Effector memory CD4-positive, alpha-beta T cell (primary cell): ENCODE results near the gene MCTP2.

Experiments used
- DNase-seq, 3 donors: peaks; one replicate each; pipeline ENCODE4 v3.0.0-alpha.2; 2020
- H3K27ac ChIP-seq: 2 replicates; pipeline ENCODE4 v1.7.0; 2013; ENCODE audit warnings: mild to moderate bottlenecking, low read length, moderate library complexity; ENCODE audit not compliant: insufficient read depth, poor library complexity, severe bottlenecking
- H3K27me3 ChIP-seq: replicated peaks from 2 replicates; pipeline ENCODE4 v1.7.0; 2013; ENCODE audit warnings: mild to moderate bottlenecking, low read length; ENCODE audit not compliant: insufficient read depth, control insufficient read depth, poor library complexity, severe bottlenecking
- H3K36me3 ChIP-seq: 2 replicates; pipeline ENCODE4 v1.7.0; 2013; ENCODE audit warnings: mild to moderate bottlenecking, low read length, moderate library complexity; ENCODE audit not compliant: control insufficient read depth, insufficient read depth
- H3K4me1 ChIP-seq: 2 replicates; pipeline ENCODE4 v1.7.0; 2013; ENCODE audit warnings: low read length, mild to moderate bottlenecking; ENCODE audit not compliant: control insufficient read depth, insufficient read depth, poor library complexity, severe bottlenecking
- H3K4me3 ChIP-seq: 2 replicates; pipeline ENCODE4 v1.7.0; 2013; ENCODE audit warnings: low read length, low read depth, mild to moderate bottlenecking; ENCODE audit not compliant: insufficient read depth, poor library complexity, severe bottlenecking
- H3K9me3 ChIP-seq: 2 replicates; pipeline ENCODE4 v1.7.0; 2013; ENCODE audit warnings: mild to moderate bottlenecking, low read length, moderate library complexity; ENCODE audit not compliant: control insufficient read depth

MCTP2 gene

DNA sequence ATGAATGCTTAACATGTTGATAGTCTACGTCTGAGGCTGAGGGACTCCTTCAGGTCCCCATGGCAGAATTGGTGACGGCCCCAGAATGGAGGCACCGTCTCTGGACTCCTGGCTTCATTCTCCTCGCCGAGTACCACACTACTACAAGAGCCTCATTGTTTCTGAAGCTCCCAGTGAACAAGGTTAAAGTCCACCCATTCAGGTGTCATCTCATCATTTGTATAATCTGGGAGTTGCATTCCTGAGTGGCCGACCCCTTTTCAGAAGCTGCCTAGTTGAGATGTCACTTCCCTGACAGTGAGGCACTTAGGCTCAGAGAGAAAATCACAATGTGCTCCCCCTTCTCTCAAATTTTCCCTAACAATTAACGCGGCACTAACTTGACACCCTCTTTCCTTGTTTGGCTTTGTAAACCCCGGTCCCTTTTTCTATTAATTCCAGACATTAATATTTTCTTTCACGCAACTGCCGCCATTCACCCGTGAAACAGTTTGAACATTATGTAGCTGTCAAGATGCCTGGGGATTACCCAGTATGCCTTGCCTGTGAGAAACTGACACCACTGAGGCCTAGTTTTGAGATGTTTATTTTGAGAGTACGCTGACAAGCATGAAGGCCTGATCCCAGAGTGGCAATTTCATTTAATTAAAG lies 105.6 kb downstream of the MCTP2 start:
- no peaks in the 10 kb centered on the region for H3K9me3 ChIP-seq
- H3K27me3 ChIP-seq: no peaks in the 10 kb centered on the region
- peaks cover 7% of the 10 kb centered on the region for H3K36me3 ChIP-seq

GRCh38 chr15:94338243-94338846 lies 107.0 kb downstream of the MCTP2 start:
- H3K9me3 ChIP-seq: no peaks in the 10 kb centered on the region
- DNase-seq: no peak
- peaks cover 7% of the 10 kb centered on the region for H3K36me3 ChIP-seq
- H3K4me1 ChIP-seq: no peaks in the 10 kb centered on the region
- no peak overlapping the region for H3K27ac ChIP-seq
- H3K27me3 ChIP-seq: no peaks in the 10 kb centered on the region
- H3K4me3 ChIP-seq: no peak overlapping the region

More for the DNA sequence above, 105.6 kb downstream of the MCTP2 start:
- Histone ChIP-seq H3K27ac (no peak overlapping the region), H3K4me1 (no peaks in the 10 kb centered on the region), H3K4me3 (no peak overlapping the region)
- no peak for DNase-seq

DNA sequence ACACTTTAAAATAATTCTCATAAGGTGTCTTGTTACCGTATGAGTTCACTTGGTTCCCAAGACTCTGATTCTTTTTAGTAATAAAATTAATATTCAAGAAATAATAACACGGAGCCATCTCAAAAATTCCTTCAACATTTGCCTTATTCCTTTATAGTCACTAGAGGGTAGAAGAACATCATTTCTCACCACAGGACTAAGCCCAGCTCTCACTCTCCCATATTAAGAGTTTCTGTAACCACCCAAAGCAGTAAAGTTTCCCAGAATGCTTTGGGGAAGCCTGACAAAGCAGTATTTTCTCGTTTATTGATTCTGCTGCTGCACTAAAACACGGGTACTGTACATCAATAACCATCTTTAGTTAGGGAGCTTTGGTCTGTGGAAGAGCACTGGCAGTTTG lies 114.9 kb downstream of the MCTP2 start:
- H3K36me3 ChIP-seq: no peaks in the 10 kb centered on the region
- no peaks in the 10 kb centered on the region for H3K4me1 ChIP-seq
- no peaks in the 10 kb centered on the region for H3K27me3 ChIP-seq
- H3K4me3 ChIP-seq: no peak overlapping the region
- H3K27ac ChIP-seq: no peak overlapping the region
- DNase-seq: no peak
- no peaks in the 10 kb centered on the region for H3K9me3 ChIP-seq

- DNase-seq: no peak
- no peak overlapping the region for H3K4me3 ChIP-seq
- H3K27ac ChIP-seq: no peak overlapping the region
- no peaks in the 10 kb centered on the region for H3K36me3 ChIP-seq
- no peaks in the 10 kb centered on the region for H3K9me3 ChIP-seq
- H3K4me1 ChIP-seq: no peaks in the 10 kb centered on the region
- H3K27me3 ChIP-seq: no peaks in the 10 kb centered on the region
Measured at GRCh38 chr15:94348084-94348483, 116.7 kb downstream of the MCTP2 start.

- no peaks in the 10 kb centered on the region for H3K9me3 ChIP-seq
- H3K27ac ChIP-seq: no peak overlapping the region
- no peak for DNase-seq
- no peaks in the 10 kb centered on the region for H3K4me1 ChIP-seq
- H3K4me3 ChIP-seq: no peak overlapping the region
- no peaks in the 10 kb centered on the region for H3K27me3 ChIP-seq
- H3K36me3 ChIP-seq: no peaks in the 10 kb centered on the region
Measured at GRCh38 chr15:94351031-94351535, 119.7 kb downstream of the MCTP2 start.

- no peak overlapping the region for H3K4me3 ChIP-seq
- DNase-seq: no peak
- H3K9me3 ChIP-seq: no peaks in the 10 kb centered on the region
- H3K4me1 ChIP-seq: no peaks in the 10 kb centered on the region
- H3K36me3 ChIP-seq: no peaks in the 10 kb centered on the region
- H3K27ac ChIP-seq: no peak overlapping the region
- no peaks in the 10 kb centered on the region for H3K27me3 ChIP-seq
Measured at GRCh38 chr15:94352636-94353487, 121.5 kb downstream of the MCTP2 start.

GRCh38 chr15:94353488-94353820 lies 122.1 kb downstream of the MCTP2 start:
- H3K4me1 ChIP-seq: no peaks in the 10 kb centered on the region
- H3K4me3 ChIP-seq: no peak overlapping the region
- no peaks in the 10 kb centered on the region for H3K36me3 ChIP-seq
- H3K9me3 ChIP-seq: no peaks in the 10 kb centered on the region
- DNase-seq: no peak
- H3K27me3 ChIP-seq: no peaks in the 10 kb centered on the region
- H3K27ac ChIP-seq: no peak overlapping the region

GRCh38 chr15:94354655-94355054 lies 123.3 kb downstream of the MCTP2 start:
- no peak for DNase-seq
- Histone ChIP-seq H3K27me3 (no peaks in the 10 kb centered on the region), H3K36me3 (no peaks in the 10 kb centered on the region), H3K9me3 (no peaks in the 10 kb centered on the region), H3K4me3 (no peak overlapping the region), H3K27ac (no peak overlapping the region), H3K4me1 (no peaks in the 10 kb centered on the region)

DNA sequence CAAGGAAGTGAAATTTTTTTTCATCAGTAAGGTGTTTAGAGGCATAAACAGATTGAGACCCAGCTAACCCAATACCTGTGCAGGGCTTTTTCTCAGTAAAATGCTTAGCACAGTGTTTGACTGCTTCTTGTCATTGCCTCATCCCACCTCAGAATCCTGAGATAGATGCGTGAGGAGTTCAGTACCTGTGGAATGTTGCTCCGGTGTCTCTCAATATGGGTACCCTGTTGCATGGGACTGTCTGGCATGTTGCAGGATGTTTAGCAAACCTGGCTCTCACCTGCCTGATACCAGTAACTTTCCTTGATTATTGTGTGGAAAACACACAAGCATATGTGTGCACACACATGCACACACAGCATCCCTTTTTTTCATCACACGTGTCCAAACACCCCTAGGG lies 128.4 kb downstream of the MCTP2 start:
- no peak for DNase-seq
- Histone ChIP-seq H3K27ac (no peak overlapping the region), H3K36me3 (no peaks in the 10 kb centered on the region), H3K27me3 (no peaks in the 10 kb centered on the region), H3K9me3 (no peaks in the 10 kb centered on the region), H3K4me1 (no peaks in the 10 kb centered on the region), H3K4me3 (no peak overlapping the region)

- H3K36me3 ChIP-seq: no peaks in the 10 kb centered on the region
- DNase-seq: no peak
- no peaks in the 10 kb centered on the region for H3K4me1 ChIP-seq
Measured at GRCh38 chr15:94360251-94360685, 128.9 kb downstream of the MCTP2 start.

More at GRCh38 chr15:94360251-94360685, 128.9 kb downstream of the MCTP2 start:
- H3K9me3 ChIP-seq: no peaks in the 10 kb centered on the region
- no peaks in the 10 kb centered on the region for H3K27me3 ChIP-seq
- no peak overlapping the region for H3K4me3 ChIP-seq
- H3K27ac ChIP-seq: no peak overlapping the region
